Spinal cord (tissue), 10 donors: Measurements from ENCODE around the gene RNLS. TPM values are rescaled to one million over a fixed set of nuclear protein-coding genes. Genes with fewer than 3 reads are reported as not detected.

ENCODE experiments used
- DNase-seq, 6 donors: peaks; one replicate each; pipeline versions ENCODE4 v3.0.0 to v3.0.0-alpha.2; 2013 to 2015; ENCODE audit warnings: low spot score in 6 of 6, low read depth in 4 of 6
- H3K27ac ChIP-seq: one replicate; pipeline ENCODE4 v1.5.1; 2013; ENCODE audit warnings: low read depth, low read length, control low read depth
- H3K27me3 ChIP-seq: one replicate; pipeline ENCODE4 v1.6.1; 2013; ENCODE audit warnings: low read length; ENCODE audit not compliant: control insufficient read depth, insufficient read depth
- H3K36me3 ChIP-seq: one replicate; pipeline ENCODE4 v1.6.1; 2013; ENCODE audit warnings: low read length; ENCODE audit not compliant: control insufficient read depth, insufficient read depth
- H3K4me1 ChIP-seq: one replicate; pipeline ENCODE4 v1.6.1; 2013; ENCODE audit warnings: low read length; ENCODE audit not compliant: control insufficient read depth, insufficient read depth
- H3K4me3 ChIP-seq: one replicate; pipeline ENCODE4 v1.5.1; 2013; ENCODE audit warnings: low read depth, low read length, control low read depth
- H3K9me3 ChIP-seq: one replicate; pipeline ENCODE4 v1.6.1; 2013; ENCODE audit warnings: low read length; ENCODE audit not compliant: control insufficient read depth, insufficient read depth
- WGBS: methylation state at CpG from one replicate; pipeline ENCODE4 v1.1.5; 2013; ENCODE audit warnings: missing lambda C conversion rate; ENCODE audit not compliant: insufficient coverage; 5-methylcytosine and 5-hydroxymethylcytosine counted together
- polyA plus RNA-seq, 2 donors: library from polyadenylated mRNA; unstranded; fragments of 120-200 nt; gene quantifications; one replicate each; pipeline ENCODE4 v1.2.1, GENCODE V29; 2013; ENCODE audit not compliant: insufficient read length in 2 of 2
- total RNA-seq, 2 donors: library from RNA; depleted of rRNA in 1 of 2; stranded (reverse); fragments of 120-200 nt in 1 of 2; fragments of >200 nt in 1 of 2; gene quantifications; one replicate each; pipeline versions ENCODE4 v1.2.3 to v1.2.4, GENCODE V29; 2013 to 2014
- donor health status: healthy.

Gene RNLS
- total and polyA plus RNA-seq, 4 donors, result 6.1 to 16.1 (median 7.7) TPM

- no CpG with 5 or more reads among the region's 1 CpG for WGBS
- Histone ChIP-seq H3K27me3 (no peaks in the 10 kb centered on the region), H3K4me1 (no peaks in the 10 kb centered on the region)
Measured at GRCh38 chr10:88472540-88472939, 110.6 kb downstream of the RNLS start.

DNA sequence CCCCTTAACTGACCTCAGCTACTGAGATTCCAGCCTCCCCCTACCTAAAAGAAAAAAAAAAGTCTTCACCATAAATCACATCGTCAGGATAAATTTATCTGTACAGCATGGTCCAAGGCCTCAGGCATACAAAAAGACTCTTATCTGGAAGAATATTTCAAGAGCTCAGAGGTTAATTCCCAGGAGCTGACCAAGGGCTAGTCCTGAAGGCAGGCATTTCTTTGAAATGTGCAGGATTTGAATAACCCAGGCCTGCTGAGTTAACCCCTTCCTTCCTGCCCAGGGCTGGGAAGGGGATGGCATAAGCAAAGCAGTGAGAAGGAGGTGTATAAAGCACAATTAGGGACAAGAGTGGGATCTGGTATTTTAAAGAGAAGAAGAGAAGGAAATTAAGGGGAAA is 111.2 kb downstream of the RNLS start:
- Histone ChIP-seq H3K4me1 (no peaks in the 10 kb centered on the region), H3K9me3 (no peaks in the 10 kb centered on the region), H3K27me3 (no peaks in the 10 kb centered on the region), H3K27ac (no peak overlapping the region), H3K36me3 (no peaks in the 10 kb centered on the region), H3K4me3 (no peak overlapping the region)
- no peak for DNase-seq
- no CpG with 5 or more reads among the region's 1 CpG for WGBS

More at GRCh38 chr10:88472540-88472939, 110.6 kb downstream of the RNLS start:
- no peaks in the 10 kb centered on the region for H3K9me3 ChIP-seq
- H3K4me3 ChIP-seq, result no peak overlapping the region
- no peak overlapping the region for H3K27ac ChIP-seq
- no peaks in the 10 kb centered on the region for H3K36me3 ChIP-seq
- no peak for DNase-seq

DNA sequence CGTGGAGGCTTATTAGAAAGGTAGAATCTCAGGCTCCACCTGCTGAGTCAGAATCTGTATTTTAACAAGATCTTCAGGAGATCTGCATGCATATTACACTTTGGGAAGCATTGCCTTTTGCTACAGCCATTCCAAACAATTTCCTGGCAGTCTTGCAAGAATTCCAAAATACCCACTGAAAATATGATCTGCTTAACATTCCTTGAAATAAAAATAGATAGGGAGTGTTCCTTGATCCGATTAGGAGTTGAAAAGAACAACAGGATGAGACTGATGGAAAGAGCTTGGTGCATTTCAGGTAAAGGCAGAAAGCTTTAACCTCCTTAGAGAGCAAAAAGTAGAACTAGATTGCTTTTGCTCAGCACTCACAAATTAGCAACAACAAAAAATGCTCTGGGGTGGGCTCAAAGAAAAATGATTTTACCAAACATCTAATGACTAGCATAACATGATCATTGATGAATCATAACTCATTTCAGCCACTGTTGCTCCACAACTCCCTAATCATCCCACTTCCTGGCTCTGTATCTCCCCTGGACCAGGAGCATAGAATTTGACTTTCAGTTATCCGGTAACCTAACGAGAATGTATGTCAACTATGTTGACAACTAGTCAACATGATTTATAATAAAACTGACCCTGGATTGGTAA is 115.2 kb downstream of the RNLS start:
- Histone ChIP-seq H3K27me3 (no peaks in the 10 kb centered on the region), H3K36me3 (no peaks in the 10 kb centered on the region), H3K9me3 (no peaks in the 10 kb centered on the region), H3K4me3 (no peak overlapping the region), H3K4me1 (no peaks in the 10 kb centered on the region), H3K27ac (no peak overlapping the region)
- WGBS, result 36% methylated on average over 1 of the region's 4 CpGs
- DNase-seq, result no peak

DNA sequence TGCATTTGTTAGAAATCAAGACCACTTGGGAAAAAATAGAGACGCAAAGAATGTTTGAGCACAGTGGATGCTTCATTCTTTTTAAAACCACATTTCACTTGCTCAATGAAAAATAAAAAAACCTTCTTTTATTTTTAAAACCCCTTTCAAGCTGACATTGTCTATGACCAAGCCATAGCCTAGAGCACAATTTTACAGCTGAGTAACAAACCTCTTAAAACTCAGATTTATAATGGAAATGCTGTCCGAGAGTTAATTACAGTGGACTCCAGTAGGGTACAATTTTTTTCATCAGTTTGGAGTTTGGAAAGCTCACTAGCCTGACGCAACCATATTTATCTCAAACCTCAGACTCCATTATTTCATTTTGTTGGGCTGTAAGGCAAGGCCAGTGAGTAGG is 116.3 kb downstream of the RNLS start:
- H3K4me3 ChIP-seq, result no peak overlapping the region
- H3K36me3 ChIP-seq, result no peaks in the 10 kb centered on the region
- no peaks in the 10 kb centered on the region for H3K4me1 ChIP-seq
- H3K27ac ChIP-seq, result no peak overlapping the region
- no peaks in the 10 kb centered on the region for H3K9me3 ChIP-seq
- no CpG with 5 or more reads among the region's 3 CpGs for WGBS
- H3K27me3 ChIP-seq, result no peaks in the 10 kb centered on the region
- DNase-seq, result peak in 2 of 6 donors; percentile 10 to 28

- H3K36me3 ChIP-seq, result no peaks in the 10 kb centered on the region
- H3K27me3 ChIP-seq, result no peaks in the 10 kb centered on the region
- no peak overlapping the region for H3K27ac ChIP-seq
- no peak overlapping the region for H3K4me3 ChIP-seq
- no peak for DNase-seq
- H3K4me1 ChIP-seq, result no peaks in the 10 kb centered on the region
- no peaks in the 10 kb centered on the region for H3K9me3 ChIP-seq
Measured at GRCh38 chr10:88465765-88466164, 117.4 kb downstream of the RNLS start.

GRCh38 chr10:88463811-88464210 is 119.3 kb downstream of the RNLS start:
- H3K9me3 ChIP-seq, result no peaks in the 10 kb centered on the region
- H3K27ac ChIP-seq, result no peak overlapping the region
- DNase-seq, result no peak
- no peak overlapping the region for H3K4me3 ChIP-seq
- H3K36me3 ChIP-seq, result no peaks in the 10 kb centered on the region
- WGBS, result 100% methylated on average over 1 of the region's 1 CpG
- no peaks in the 10 kb centered on the region for H3K4me1 ChIP-seq
- no peaks in the 10 kb centered on the region for H3K27me3 ChIP-seq

- Histone ChIP-seq H3K27me3 (no peaks in the 10 kb centered on the region), H3K36me3 (no peaks in the 10 kb centered on the region), H3K27ac (no peak overlapping the region), H3K4me3 (no peak overlapping the region), H3K4me1 (no peaks in the 10 kb centered on the region), H3K9me3 (no peaks in the 10 kb centered on the region)
- no peak for DNase-seq
- no CpG with 5 or more reads among the region's 1 CpG for WGBS
Measured at GRCh38 chr10:88461426-88461825, 121.7 kb downstream of the RNLS start.

GRCh38 chr10:88459530-88459929 is 123.6 kb downstream of the RNLS start:
- WGBS, result 5% methylated on average over 4 of the region's 4 CpGs
- H3K36me3 ChIP-seq, result no peaks in the 10 kb centered on the region
- H3K4me1 ChIP-seq, result no peaks in the 10 kb centered on the region
- H3K4me3 ChIP-seq, result no peak overlapping the region
- peak in 1 of 6 donors; percentile 70 for DNase-seq
- H3K27me3 ChIP-seq, result no peaks in the 10 kb centered on the region
- no peak overlapping the region for H3K27ac ChIP-seq
- H3K9me3 ChIP-seq, result no peaks in the 10 kb centered on the region

DNA sequence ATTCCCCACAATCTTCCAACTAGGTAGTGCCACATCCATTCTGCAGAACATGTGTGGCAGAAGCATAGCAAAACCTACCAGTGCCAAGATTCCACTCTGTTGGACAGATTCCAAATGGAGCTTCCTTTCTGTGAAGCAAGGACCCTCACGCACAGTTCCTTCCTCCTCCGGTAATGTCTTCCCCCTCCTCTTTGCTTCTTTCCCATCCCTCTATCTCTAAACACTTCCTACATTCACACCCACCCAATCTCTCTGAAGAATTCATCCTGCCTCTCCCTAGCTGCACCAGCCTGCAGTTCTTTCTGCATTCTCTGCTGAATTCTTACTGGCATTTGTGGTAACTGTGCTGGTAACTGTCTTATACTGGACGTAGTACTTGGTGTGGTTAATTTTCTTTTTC is 124.9 kb downstream of the RNLS start:
- H3K4me1 ChIP-seq, result no peaks in the 10 kb centered on the region
- WGBS, result 51% methylated on average over 3 of the region's 3 CpGs
- no peaks in the 10 kb centered on the region for H3K36me3 ChIP-seq
- H3K27me3 ChIP-seq, result no peaks in the 10 kb centered on the region
- no peak for DNase-seq
- H3K27ac ChIP-seq, result no peak overlapping the region
- no peaks in the 10 kb centered on the region for H3K9me3 ChIP-seq
- H3K4me3 ChIP-seq, result no peak overlapping the region

DNA sequence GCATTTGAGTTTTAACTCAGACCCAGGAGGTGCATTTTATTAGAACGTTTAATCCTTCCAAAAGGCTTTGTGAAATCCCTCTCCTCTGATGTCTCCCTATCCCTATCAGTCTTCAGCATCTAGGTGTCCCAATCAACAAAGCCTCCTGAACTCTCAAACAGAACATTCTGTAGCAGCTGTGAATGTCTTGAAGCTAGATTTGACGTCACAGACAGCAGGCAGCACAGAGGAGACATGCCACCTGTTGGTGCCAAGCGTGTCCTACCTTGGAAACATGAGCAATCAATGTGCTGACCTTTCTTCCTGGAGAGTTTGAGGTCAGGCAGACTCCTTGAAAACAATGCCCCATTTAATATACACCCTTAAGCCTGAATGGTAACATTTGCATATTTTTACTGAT is 125.5 kb downstream of the RNLS start:
- no peak overlapping the region for H3K4me3 ChIP-seq
- WGBS, result 67% methylated on average over 2 of the region's 3 CpGs
- no peaks in the 10 kb centered on the region for H3K4me1 ChIP-seq
- no peaks in the 10 kb centered on the region for H3K36me3 ChIP-seq
- no peak overlapping the region for H3K27ac ChIP-seq
- no peaks in the 10 kb centered on the region for H3K9me3 ChIP-seq
- no peak for DNase-seq
- no peaks in the 10 kb centered on the region for H3K27me3 ChIP-seq
